IMR-90 (cell line): ENCODE data around the gene UBE2V1.

Source experiments
- BHLHE40 ChIP-seq: fragments of 150-350 bp; IDR thresholded peaks from 2 replicates; pipeline ENCODE4 v1.6.1; 2016; ENCODE audit warnings: mild to moderate bottlenecking, low read depth, low read length
- CEBPB ChIP-seq: IDR thresholded peaks from 2 replicates; pipeline ENCODE4 v1.6.1; 2012; ENCODE audit warnings: low read depth, low read length, improper control_type of control experiment
- CHD1 ChIP-seq: IDR thresholded peaks from 2 replicates; pipeline ENCODE4 v1.6.1; 2012; ENCODE audit warnings: low read depth, low read length, improper control_type of control experiment
- FOS ChIP-seq: fragments of 150-350 bp; IDR thresholded peaks from 2 replicates; pipeline ENCODE4 v1.6.1; 2016; ENCODE audit warnings: low read depth, low read length
- MXI1 ChIP-seq: IDR thresholded peaks from 2 replicates; pipeline ENCODE4 v1.6.1; 2012; ENCODE audit warnings: low read depth, mild to moderate bottlenecking, low read length, moderate library complexity, borderline replicate concordance
- NFE2L2 ChIP-seq: fragments of 150-350 bp; IDR thresholded peaks from 2 replicates; pipeline ENCODE4 v1.6.1; 2016; ENCODE audit warnings: low read depth, mild to moderate bottlenecking, low read length
- POLR2A ChIP-seq: IDR thresholded peaks from 2 replicates; pipeline ENCODE4 v1.6.1; 2012; ENCODE audit warnings: mild to moderate bottlenecking, low read depth, low read length
- RAD21 ChIP-seq: IDR thresholded peaks from 2 replicates; pipeline ENCODE4 v1.6.1; 2012; ENCODE audit warnings: low read length, improper control_type of control experiment
- TF ChIP-seq, protein P1 (sequence below): conservative IDR thresholded peaks from 2 replicates; pipeline ENCODE4 v1.5.1; 2012; ENCODE audit warnings: mild to moderate bottlenecking, low read depth, low read length, improper control_type of control experiment
- TF ChIP-seq, protein P2 (sequence below): fragments of 150-350 bp; IDR thresholded peaks from 2 replicates; pipeline ENCODE4 v1.6.1; 2017; ENCODE audit warnings: mild to moderate bottlenecking, antibody characterized with exemption, low read length, low read depth
- TF ChIP-seq, protein P3 (sequence below): fragments of 150-350 bp; IDR thresholded peaks from 2 replicates; pipeline ENCODE4 v1.6.1; 2016; ENCODE audit warnings: low read depth, mild to moderate bottlenecking, low read length, moderate library complexity, borderline replicate concordance

DNA sequence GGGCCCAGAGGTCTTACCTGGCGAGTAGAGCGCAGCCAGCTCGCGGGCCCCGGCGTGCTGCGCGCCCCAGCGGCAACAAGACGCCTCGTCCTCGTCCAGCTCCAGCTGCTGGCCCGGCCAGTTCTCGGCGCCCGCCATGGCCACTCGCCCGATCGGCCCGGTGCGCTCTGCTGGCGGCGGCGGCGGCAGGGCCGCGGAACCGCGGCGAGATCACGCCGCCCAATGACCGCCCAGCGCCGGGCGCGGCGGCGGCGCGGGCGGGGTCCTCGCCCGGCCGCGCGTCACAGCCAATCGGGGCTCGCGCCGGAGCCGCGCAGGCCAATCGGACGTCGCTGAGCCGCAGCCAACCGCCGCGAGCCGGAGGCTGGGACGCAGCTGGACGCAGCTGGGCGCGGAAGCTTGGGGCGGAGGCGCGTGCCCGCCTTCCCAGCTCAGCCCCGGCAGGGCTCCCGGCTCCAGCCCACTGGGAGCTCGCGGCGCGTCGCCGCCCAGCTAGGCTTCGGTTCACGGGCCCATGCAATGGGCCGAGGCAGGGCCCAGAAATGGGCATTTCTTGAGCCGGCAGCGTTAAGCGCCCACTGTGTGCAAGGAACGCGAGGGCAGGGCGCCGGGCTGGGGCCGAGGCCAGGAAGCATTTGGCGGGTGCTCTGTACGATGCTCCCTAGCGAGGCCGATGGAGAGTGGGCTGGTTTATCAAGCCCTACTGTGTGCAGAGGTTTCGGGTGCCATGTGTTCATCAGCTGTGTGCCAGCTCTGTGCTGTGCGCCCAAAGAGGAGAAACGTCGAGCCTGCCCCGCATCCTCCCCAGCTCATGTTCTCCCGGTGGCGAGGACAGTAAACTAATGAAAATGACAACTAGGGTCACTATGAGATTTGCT, 40.8 kb upstream of the UBE2V1 start, which contains the start of gene PEDS1:
- no peak for TF ChIP-seq CEBPB
- TF ChIP-seq, protein P1, sequence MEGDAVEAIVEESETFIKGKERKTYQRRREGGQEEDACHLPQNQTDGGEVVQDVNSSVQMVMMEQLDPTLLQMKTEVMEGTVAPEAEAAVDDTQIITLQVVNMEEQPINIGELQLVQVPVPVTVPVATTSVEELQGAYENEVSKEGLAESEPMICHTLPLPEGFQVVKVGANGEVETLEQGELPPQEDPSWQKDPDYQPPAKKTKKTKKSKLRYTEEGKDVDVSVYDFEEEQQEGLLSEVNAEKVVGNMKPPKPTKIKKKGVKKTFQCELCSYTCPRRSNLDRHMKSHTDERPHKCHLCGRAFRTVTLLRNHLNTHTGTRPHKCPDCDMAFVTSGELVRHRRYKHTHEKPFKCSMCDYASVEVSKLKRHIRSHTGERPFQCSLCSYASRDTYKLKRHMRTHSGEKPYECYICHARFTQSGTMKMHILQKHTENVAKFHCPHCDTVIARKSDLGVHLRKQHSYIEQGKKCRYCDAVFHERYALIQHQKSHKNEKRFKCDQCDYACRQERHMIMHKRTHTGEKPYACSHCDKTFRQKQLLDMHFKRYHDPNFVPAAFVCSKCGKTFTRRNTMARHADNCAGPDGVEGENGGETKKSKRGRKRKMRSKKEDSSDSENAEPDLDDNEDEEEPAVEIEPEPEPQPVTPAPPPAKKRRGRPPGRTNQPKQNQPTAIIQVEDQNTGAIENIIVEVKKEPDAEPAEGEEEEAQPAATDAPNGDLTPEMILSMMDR, result no peak
- TF ChIP-seq NFE2L2, result no peak
- TF ChIP-seq POLR2A, result peak; percentile 93
- peak; percentile 77; the same call in 1 of the 2 replicates for TF ChIP-seq MXI1
- TF ChIP-seq, protein P2, sequence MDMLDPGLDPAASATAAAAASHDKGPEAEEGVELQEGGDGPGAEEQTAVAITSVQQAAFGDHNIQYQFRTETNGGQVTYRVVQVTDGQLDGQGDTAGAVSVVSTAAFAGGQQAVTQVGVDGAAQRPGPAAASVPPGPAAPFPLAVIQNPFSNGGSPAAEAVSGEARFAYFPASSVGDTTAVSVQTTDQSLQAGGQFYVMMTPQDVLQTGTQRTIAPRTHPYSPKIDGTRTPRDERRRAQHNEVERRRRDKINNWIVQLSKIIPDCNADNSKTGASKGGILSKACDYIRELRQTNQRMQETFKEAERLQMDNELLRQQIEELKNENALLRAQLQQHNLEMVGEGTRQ, result peak; percentile 51
- TF ChIP-seq BHLHE40, result peak; percentile 40; the same call in 1 of the 2 replicates
- no peak for TF ChIP-seq FOS
- TF ChIP-seq, protein P3, sequence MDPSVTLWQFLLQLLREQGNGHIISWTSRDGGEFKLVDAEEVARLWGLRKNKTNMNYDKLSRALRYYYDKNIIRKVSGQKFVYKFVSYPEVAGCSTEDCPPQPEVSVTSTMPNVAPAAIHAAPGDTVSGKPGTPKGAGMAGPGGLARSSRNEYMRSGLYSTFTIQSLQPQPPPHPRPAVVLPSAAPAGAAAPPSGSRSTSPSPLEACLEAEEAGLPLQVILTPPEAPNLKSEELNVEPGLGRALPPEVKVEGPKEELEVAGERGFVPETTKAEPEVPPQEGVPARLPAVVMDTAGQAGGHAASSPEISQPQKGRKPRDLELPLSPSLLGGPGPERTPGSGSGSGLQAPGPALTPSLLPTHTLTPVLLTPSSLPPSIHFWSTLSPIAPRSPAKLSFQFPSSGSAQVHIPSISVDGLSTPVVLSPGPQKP, result no peak
- no peak for TF ChIP-seq RAD21
- no peak for TF ChIP-seq CHD1
